GM18505 (cell line): ENCODE data around the gene TPPP2.
"Not testable (repeated sequence)": the region's sequence is repeated elsewhere in the genome, so short reads cannot be mapped to it uniquely, and the experiment has no call there.

Source experiments
- ATAC-seq: cut with Tn5 transposase; IDR thresholded peaks from one replicate; pipeline ENCODE4 v1.9.1; 2021; ENCODE audit not compliant: unreplicated experiment
- POLR2A ChIP-seq: IDR thresholded peaks from 4 replicates; pipeline ENCODE4 v1.6.1; 2011; ENCODE audit warnings: borderline replicate concordance; ENCODE audit not compliant: insufficient read depth, insufficient read length; ENCODE audit errors: extremely low read depth

The TPPP2 gene

DNA sequence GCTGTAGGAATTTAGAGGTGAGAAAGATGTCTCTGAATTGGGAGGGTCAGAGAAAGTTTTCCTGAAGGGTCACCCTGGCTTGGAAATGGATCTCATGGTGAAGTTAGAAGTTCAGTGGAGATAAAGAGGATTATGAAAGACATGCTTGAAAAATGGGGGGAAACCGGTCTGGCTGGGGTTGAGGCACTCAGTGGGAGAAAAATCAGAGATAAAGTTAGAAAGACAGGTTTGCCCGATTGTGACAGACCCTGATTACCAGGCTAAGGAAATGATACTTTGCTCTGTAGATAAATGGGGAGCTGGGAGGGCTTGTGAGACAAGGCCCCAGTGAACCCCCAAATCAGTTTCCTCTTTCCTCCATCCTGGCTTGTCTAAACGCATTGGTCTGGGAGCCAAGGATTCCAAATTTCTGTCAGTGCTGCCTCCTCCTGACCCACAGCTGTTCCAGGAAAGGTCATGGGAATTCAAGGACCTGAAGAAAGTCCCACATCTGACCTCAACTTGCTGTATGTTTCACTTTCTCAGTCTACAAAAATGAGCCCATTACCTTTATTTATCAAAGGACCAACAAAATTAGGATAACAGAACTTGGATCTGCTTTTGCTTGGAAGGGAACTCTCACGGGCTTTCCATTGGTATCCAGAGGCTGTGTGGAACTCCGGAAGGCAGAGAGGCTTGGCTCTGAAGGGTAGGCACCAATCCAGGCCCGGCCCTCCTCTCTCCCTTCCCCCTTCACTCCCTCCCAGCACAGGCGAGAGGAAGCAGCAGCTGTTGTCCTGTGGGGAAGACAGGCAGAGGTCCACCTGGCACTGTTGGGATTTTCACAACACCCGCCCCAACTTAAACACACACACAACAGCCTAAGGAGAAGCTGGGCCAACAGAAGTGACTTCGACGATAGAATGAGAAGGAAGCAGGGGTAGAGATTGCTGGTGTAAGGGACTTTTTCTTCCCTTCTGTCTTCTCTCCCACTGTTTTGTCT, 8.7 kb downstream of the TPPP2 start:
- no peak for TF ChIP-seq POLR2A
- no peak for ATAC-seq

DNA sequence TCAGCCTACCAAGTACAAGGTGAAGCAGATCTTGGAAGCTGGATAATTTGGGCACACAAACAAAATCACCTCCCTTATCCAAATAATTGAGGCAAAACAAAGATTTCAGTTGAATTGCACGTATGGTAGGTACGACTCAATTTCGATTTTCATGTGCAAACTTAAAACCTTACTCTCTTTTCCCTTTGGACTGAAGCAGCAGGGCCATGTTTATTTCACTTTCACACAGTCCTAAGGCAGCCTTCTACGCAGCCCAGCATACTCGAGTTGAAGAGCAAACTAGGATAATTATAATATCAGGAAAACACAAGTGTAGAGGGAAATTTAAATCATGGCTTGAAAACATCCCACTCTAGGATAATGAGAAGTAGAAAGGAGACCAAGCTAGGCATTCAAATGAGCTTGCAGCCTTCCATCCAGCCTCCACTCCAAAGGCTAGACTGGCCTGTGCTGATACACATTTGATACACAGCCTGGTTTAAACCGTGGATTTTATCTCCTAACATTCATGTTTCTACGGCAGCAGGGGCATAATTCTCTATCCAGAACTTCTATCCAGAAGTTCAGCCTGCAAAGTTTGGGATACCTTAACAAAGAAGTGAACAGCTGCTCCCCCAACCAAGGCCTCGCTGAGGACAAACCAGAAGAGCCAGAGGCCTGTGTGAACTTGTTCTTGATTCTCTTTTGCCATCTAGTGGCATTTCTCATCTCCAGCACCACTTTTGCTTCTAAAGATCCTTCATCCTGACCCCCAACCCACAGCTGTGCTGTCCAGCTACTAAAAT, 9.8 kb downstream of the TPPP2 start:
- no peak for ATAC-seq

DNA sequence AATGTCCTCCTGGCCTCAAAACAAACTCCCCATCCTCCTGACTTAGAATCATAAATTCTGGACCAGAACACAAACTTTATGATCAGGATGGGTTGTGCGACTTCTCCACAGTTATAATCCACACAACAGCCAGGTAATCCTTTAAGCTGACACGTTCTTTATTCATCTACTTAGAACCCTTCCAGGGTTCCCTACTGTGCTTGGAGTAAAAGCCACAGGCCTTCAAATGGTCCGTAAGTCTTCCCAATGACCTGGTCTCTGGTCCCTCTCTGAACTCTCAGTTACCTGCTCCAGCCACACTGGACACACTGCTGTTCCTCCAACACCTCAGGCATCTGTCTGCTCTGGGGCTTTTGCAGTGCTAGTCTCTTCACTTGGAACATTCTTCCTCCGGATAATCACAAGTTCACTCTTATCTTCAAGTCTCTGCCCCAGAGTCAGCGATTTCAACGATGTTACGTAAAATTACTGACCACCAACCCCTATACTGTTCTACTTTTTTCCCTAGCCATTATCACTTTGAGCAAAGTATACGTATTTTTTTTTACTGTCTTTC, 10.4 kb downstream of the TPPP2 start:
- no peak for ATAC-seq
- no peak for TF ChIP-seq POLR2A

More for the DNA sequence above, 9.8 kb downstream of the TPPP2 start:
- no peak for TF ChIP-seq POLR2A

DNA sequence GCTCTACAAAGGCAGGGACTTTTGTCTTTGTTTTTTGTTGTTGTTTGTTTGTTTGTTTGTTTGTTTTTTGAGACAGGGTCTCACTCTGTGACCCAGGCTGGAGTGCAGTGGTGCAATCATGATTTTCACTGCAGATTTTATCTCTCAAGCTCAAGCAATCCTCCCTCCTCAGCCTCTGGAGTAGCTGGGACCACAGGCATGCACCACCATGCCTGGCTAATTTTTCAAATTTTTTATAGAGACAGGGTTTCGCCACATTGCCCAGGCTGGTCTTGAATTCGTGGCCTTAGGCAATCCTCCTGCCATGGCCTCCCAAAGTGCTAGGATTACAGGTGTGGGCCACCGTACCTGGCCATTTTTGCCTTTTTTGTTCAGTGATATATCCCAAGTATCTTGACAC, 10.9 kb downstream of the TPPP2 start:
- not testable (repeated sequence) for ATAC-seq

DNA sequence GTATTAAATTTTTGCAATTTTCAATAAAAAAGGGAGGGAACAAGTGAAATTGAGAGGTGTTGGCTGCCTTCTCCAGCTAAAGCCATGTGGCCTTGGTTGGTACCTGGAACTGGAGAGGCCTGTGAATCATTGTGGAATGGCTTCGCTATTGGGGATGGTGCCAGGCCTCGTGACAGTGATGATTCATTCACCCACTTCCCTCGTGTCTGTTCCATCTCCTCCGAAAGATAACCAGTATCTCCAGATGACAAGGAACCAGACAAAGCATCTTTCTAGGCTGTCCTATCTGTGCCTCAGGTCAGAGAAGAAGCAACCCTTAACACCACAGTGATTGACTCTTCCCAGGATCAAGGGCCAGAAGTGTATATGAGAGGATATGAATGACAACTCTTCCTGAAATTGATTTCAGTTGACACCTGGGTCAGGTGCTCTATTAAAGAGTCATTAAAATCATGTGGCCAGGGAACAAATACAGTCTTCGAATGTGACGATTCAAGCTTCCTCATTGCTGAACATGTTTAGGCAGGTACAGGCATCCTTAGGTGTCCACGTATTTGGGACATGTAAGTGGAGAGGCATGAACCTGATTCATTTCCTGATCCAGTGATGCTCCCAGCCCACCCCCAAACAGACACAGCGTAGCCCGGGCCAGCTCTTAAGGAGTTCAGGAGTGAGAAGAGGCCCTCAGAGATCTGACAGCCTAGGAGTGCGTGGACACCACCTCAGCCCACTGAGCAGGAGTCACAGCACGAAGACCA, 11.8 kb downstream of the TPPP2 start, which contains the start of gene RNASE7:
TSS of gene RNASE7 (plus strand) at position 687 of the 758 bp plus-strand sequence. CDS start 631 bp downstream, outside the sequence.
- TF ChIP-seq POLR2A, result no peak
- no peak for ATAC-seq

DNA sequence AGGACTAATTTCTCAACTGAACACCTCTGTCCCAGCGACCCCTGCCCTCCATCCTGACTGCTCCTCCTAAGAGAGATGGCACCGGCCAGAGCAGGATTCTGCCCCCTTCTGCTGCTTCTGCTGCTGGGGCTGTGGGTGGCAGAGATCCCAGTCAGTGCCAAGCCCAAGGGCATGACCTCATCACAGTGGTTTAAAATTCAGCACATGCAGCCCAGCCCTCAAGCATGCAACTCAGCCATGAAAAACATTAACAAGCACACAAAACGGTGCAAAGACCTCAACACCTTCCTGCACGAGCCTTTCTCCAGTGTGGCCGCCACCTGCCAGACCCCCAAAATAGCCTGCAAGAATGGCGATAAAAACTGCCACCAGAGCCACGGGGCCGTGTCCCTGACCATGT, 12.9 kb downstream of the TPPP2 start:
- ATAC-seq, result no peak
- TF ChIP-seq POLR2A, result no peak

DNA sequence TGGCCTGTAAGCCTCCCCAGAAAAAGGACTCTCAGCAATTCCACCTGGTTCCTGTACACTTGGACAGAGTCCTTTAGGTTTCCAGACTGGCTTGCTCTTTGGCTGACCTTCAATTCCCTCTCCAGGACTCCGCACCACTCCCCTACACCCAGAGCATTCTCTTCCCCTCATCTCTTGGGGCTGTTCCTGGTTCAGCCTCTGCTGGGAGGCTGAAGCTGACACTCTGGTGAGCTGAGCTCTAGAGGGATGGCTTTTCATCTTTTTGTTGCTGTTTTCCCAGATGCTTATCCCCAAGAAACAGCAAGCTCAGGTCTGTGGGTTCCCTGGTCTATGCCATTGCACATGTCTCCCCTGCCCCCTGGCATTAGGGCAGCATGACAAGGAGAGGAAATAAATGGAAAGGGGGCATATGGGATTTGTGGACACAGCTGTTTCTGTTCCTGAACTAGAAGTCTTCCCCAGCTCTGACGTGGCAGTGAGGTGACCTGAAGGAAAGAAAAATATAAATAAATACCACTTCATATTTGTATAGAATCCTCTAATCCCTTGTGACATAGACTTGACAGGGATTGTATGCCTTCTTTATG, 13.5 kb downstream of the TPPP2 start:
- ATAC-seq, result no peak
- TF ChIP-seq POLR2A, result no peak

DNA sequence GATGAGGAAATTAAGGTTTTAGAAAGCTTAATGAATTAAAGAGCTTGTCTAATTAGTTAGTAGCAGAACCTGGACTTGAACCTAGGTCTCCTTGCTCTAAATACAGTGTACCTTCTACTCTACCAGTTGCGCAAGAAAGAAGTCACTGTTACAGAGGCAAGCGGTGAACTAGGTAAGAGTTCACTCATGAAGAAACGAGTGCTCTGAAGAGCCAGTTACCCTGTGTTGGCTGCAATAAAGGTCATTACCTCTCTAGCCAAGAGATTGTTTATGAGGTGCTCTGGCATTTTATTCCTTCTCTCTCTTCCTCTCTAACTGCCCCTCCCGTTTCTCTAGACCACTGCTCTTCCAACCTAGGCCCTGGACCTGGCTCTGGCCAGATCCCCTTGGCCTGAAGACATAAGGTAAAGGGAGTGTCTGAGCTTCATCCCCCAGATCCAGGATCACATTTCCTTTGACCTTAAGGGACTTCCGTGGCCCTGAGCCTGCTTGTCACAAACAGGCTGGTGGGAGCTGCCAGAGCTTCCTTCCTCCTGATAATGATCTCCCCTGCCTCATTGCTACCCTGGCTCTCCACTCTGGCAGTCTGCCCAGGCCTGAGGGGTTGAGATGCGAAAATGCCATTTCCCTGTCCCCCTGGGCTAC, 14.1 kb downstream of the TPPP2 start:
- no peak for ATAC-seq
- no peak for TF ChIP-seq POLR2A

DNA sequence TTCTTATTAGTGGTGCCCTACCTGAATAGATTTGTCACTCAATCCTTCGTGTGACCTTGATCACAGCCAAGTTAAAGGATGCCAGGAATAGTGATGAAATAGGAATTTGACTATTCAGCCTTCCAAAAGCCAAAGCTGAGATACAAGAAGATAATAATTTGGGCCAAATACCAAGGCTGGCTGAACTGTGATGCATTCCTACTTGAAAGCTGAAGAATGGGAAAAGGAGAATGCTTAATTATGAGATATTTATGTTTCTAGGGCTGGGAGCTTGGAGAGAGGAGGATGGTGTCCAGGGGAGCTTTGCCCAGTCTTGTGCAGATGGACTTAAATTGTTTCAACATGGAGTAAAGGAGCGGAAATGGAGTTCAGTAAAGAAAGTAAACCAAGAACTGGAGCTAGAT, 17.4 kb downstream of the TPPP2 start:
- ATAC-seq, result no peak

DNA sequence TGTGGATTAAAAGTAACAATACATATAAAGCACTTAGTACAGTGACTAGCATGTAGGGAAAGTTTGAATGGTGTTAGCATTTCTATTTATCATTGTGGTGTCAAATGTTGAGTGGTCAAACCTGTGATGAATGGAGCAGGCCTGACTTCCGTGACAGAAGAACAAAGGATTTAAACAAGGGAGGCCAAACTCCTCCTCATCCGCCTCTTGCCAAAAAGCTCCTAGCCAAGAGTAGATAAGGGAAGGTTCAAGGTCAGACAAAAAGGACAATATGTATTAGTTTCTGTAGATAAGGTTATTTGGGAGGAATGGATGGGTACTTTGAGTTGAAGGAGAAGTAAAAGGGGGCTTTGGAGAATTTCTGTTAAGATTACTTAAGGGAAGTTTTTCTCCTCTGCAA, 18.6 kb downstream of the TPPP2 start:
- no peak for ATAC-seq
- TF ChIP-seq POLR2A, result no peak

More for the DNA sequence above, 17.4 kb downstream of the TPPP2 start:
- TF ChIP-seq POLR2A, result no peak

DNA sequence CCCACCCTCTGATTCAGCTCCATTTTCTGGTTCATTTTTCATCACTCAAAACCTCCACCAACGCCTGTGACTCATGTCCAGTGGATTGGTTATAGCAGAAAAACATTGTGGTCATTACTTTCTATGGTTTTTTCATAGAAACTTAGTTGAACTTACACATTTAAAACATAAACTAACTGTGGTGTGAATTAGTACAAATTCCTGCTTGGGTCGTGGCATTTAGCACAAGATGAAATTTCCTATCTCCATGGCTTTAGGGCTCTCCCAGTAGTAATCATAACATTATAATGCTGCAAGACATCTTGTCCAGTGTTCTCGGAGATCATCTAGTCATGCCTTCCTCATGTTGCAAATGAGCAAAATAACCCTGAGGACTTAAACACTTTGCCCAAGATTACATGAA, 19.3 kb downstream of the TPPP2 start:
- no peak for ATAC-seq
- no peak for TF ChIP-seq POLR2A

DNA sequence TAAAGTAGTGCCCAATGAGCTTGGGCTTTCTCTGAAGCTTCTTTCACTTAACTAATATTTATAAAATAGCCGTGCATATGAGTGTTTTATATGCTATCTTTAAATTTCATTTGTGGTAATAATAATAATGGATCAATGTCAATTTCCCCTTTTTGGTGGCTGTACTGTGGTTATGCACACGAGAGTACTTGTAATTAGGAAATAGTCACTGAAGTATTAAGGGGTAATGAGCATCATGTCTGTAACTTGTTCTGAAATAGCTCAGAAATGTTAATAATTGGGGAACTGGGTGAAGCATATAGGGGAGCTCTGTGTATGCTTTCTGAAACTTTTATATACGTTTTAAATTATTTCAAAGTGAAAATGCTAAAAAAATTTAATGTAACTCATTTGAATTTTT, 20.6 kb downstream of the TPPP2 start:
- no peak for TF ChIP-seq POLR2A
- ATAC-seq, result no peak
